Cardiac septum (tissue), 1 donor: Measurements from ENCODE around the gene PIK3CA. TPM values are rescaled to one million over a fixed set of nuclear protein-coding genes. Genes with fewer than 3 reads are reported as not detected.
"Not testable (repeated sequence)": the region's sequence is repeated elsewhere in the genome, so short reads cannot be mapped to it uniquely, and the experiment has no call there.

Source experiments
- DNase-seq: peaks from one replicate; pipeline ENCODE4 v3.0.0-alpha.2; 2020; ENCODE audit warnings: low spot score
- intact Hi-C: fragments of 100-400 bp; cut with DNase I; formaldehyde crosslinking; loops from one replicate; pipeline ENCODE4 v1.14.0; 2022
- total RNA-seq: library from RNA; stranded (reverse); fragmentation: NEBNext Ultra II Directional; extraction: Animal tissue kit (Norgen Biotek cat#: 25700); gene quantifications from one replicate; pipeline ENCODE4 v1.2.1, GENCODE V29; 2021
- donor health status: DM: no; HTN: no; CAD: no.

The PIK3CA gene
- total RNA-seq, 1 donor from 2014 or later: 28.8 TPM

GRCh38 chr3:179186426-179186825, 38.3 kb downstream of the PIK3CA start:
- intact Hi-C loops: no loop called here
- DNase-seq: no peak

- intact Hi-C loops: no loop called here
- no peak for DNase-seq
These were observed 41.6 kb downstream of the PIK3CA start for GRCh38 chr3:179189759-179190158.

GRCh38 chr3:179190581-179190980, 42.4 kb downstream of the PIK3CA start:
- intact Hi-C loops: no loop called here
- DNase-seq: no peak

- intact Hi-C loops: no loop called here
- DNase-seq: no peak
These were observed 44.4 kb downstream of the PIK3CA start for GRCh38 chr3:179192542-179192941.

- no peak for DNase-seq
- intact Hi-C loops: no loop called here
These were observed 46.8 kb downstream of the PIK3CA start for GRCh38 chr3:179194931-179195330.

- no peak for DNase-seq
- intact Hi-C loops: no loop called here
These were observed 47.9 kb downstream of the PIK3CA start for GRCh38 chr3:179196098-179196497.

GRCh38 chr3:179196700-179197099, 48.5 kb downstream of the PIK3CA start:
- DNase-seq: no peak
- intact Hi-C loops: no loop called here

GRCh38 chr3:179200790-179201189, 52.6 kb downstream of the PIK3CA start:
- intact Hi-C loops: no loop called here
- no peak for DNase-seq

GRCh38 chr3:179215550-179215949, 67.4 kb downstream of the PIK3CA start:
- intact Hi-C loops, DNase-seq: not testable (repeated sequence)

- DNase-seq, intact Hi-C loops: not testable (repeated sequence)
These were observed 70.1 kb downstream of the PIK3CA start for GRCh38 chr3:179218213-179218612.

GRCh38 chr3:179223548-179223947, 75.4 kb downstream of the PIK3CA start:
- intact Hi-C loops: no loop called here
- no peak for DNase-seq

GRCh38 chr3:179224584-179224983, 76.4 kb downstream of the PIK3CA start:
- intact Hi-C loops: no loop called here
- no peak for DNase-seq

- intact Hi-C loops: no loop called here
- DNase-seq: no peak
These were observed 79.2 kb downstream of the PIK3CA start for GRCh38 chr3:179227349-179227748.

- intact Hi-C loops: no loop called here
- no peak for DNase-seq
These were observed 81.0 kb downstream of the PIK3CA start for GRCh38 chr3:179229177-179229576.

- intact Hi-C loops: no loop called here
- no peak for DNase-seq
These were observed 84.9 kb downstream of the PIK3CA start for GRCh38 chr3:179233043-179233442.

- intact Hi-C loops: no loop called here
- DNase-seq: no peak
These were observed 86.0 kb downstream of the PIK3CA start for GRCh38 chr3:179234199-179234598.

GRCh38 chr3:179236669-179237301, 88.6 kb downstream of the PIK3CA start:
- intact Hi-C loops: no loop called here

GRCh38 chr3:179240299-179240698, 92.1 kb downstream of the PIK3CA start:
- intact Hi-C loops: not testable (repeated sequence)

More at GRCh38 chr3:179236669-179237301, 88.6 kb downstream of the PIK3CA start:
- DNase-seq: no peak

GRCh38 chr3:179242859-179243258, 94.7 kb downstream of the PIK3CA start:
- DNase-seq, intact Hi-C loops: not testable (repeated sequence)

More at GRCh38 chr3:179240299-179240698, 92.1 kb downstream of the PIK3CA start:
- not testable (repeated sequence) for DNase-seq

- DNase-seq: no peak
- intact Hi-C loops: no loop called here
These were observed 96.7 kb downstream of the PIK3CA start for GRCh38 chr3:179244878-179245277.

- intact Hi-C loops: no loop called here
- DNase-seq: no peak
These were observed 99.3 kb downstream of the PIK3CA start for GRCh38 chr3:179247289-179248015.
